KMS-11 (cell line): Measurements from ENCODE around the gene ACSL5.

Experiments used
- H2AFZ ChIP-seq: fragments of 200-600 bp; sonication (generic); 2 replicates; pipeline ENCODE4 v1.6.1; 2016; ENCODE audit warnings: antibody characterized with exemption, mixed run types, low read depth
- H3K27ac ChIP-seq: fragments of 200-600 bp; sonication (generic); 2 replicates; pipeline ENCODE4 v1.6.1; 2016; ENCODE audit warnings: mild to moderate bottlenecking, mixed run types
- H3K27me3 ChIP-seq: fragments of 200-600 bp; sonication (generic); 2 replicates; pipeline ENCODE4 v1.6.1; 2017; ENCODE audit warnings: mild to moderate bottlenecking, low read depth, mixed run types, moderate library complexity; ENCODE audit not compliant: insufficient read depth
- H3K36me3 ChIP-seq: fragments of 200-600 bp; sonication (generic); 2 replicates; pipeline ENCODE4 v1.6.1; 2017; ENCODE audit warnings: mild to moderate bottlenecking, mixed run types; ENCODE audit not compliant: insufficient read depth
- H3K4me1 ChIP-seq: fragments of 200-600 bp; sonication (generic); 2 replicates; pipeline ENCODE4 v1.6.1; 2016; ENCODE audit warnings: mild to moderate bottlenecking, low read depth, mixed run types; ENCODE audit not compliant: poor library complexity, severe bottlenecking
- H3K4me2 ChIP-seq: fragments of 200-600 bp; sonication (generic); 2 replicates; pipeline ENCODE4 v1.7.0; 2016; ENCODE audit warnings: mild to moderate bottlenecking, mixed run types
- H3K4me3 ChIP-seq: fragments of 200-600 bp; sonication (generic); IDR thresholded peaks from 2 replicates; pipeline ENCODE4 v1.6.1; 2017; ENCODE audit warnings: low read depth, low read length, mixed read lengths; ENCODE audit not compliant: insufficient read depth
- H3K79me2 ChIP-seq: fragments of 200-600 bp; sonication (generic); 2 replicates; pipeline ENCODE4 v1.6.1; 2016; ENCODE audit warnings: low read depth, mixed run types; ENCODE audit not compliant: insufficient read depth
- H3K9ac ChIP-seq: fragments of 200-600 bp; sonication (generic); 2 replicates; pipeline ENCODE4 v1.6.1; 2016; ENCODE audit warnings: mild to moderate bottlenecking, mixed run types
- H4K20me1 ChIP-seq: fragments of 200-600 bp; sonication (generic); 2 replicates; pipeline ENCODE4 v1.6.1; 2016; ENCODE audit warnings: mild to moderate bottlenecking, mixed run types; ENCODE audit not compliant: insufficient read depth
- TF ChIP-seq, protein P1 (sequence below): fragments of 200-600 bp; sonication (generic); conservative IDR thresholded peaks from 2 replicates; pipeline ENCODE4 v1.6.1; 2017; ENCODE audit warnings: low read depth, mild to moderate bottlenecking, antibody characterized with exemption, low read length, moderate library complexity, mixed read lengths

ACSL5 gene

DNA sequence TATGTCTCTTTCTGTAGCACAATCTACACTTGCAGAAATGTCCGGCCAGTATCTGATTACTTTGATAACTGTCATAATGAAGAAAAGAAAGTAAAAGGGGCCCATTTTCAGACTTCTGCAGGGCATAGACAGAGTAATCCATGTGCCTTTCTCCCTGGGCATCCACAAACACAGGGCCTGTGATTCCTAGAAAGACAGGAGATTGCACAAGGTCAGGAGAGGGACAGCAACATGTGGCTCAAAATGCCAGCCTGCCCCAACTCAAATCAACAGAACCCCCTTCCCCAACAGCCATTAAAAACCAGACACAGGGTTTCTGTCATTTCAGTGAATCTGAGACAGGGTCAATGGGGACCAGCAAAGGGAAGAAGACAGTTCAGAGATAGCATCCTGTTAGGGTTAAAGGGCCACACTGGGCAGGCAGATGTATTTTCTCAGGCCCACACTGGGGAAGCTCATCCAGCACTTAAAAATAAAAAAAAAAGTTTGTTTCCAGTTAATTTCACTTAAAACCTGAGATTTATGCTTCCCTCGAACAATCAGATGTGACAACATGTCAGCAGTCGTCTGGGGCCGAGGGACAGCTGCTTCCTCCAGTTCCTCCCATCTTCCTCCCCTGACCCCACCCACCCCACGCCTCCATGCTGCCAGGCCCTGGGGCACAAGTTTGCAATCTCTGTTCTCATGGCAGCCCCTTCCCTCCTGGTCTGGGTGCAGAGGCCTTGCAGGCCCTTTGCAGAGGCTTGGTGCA, 30.7 kb upstream of the ACSL5 start:
- H3K4me3 ChIP-seq, result no peak overlapping the region
- TF ChIP-seq, protein P1, sequence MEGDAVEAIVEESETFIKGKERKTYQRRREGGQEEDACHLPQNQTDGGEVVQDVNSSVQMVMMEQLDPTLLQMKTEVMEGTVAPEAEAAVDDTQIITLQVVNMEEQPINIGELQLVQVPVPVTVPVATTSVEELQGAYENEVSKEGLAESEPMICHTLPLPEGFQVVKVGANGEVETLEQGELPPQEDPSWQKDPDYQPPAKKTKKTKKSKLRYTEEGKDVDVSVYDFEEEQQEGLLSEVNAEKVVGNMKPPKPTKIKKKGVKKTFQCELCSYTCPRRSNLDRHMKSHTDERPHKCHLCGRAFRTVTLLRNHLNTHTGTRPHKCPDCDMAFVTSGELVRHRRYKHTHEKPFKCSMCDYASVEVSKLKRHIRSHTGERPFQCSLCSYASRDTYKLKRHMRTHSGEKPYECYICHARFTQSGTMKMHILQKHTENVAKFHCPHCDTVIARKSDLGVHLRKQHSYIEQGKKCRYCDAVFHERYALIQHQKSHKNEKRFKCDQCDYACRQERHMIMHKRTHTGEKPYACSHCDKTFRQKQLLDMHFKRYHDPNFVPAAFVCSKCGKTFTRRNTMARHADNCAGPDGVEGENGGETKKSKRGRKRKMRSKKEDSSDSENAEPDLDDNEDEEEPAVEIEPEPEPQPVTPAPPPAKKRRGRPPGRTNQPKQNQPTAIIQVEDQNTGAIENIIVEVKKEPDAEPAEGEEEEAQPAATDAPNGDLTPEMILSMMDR, result no peak
- H3K79me2 ChIP-seq, result no peaks in the 10 kb centered on the region
- H3K4me1 ChIP-seq, result no peaks in the 10 kb centered on the region
- no peak overlapping the region for H3K9ac ChIP-seq
- H2AFZ ChIP-seq, result no peak overlapping the region
- no peaks in the 10 kb centered on the region for H3K27me3 ChIP-seq
- H4K20me1 ChIP-seq, result no peaks in the 10 kb centered on the region
- no peak overlapping the region for H3K27ac ChIP-seq
- no peak overlapping the region for H3K4me2 ChIP-seq
- no peaks in the 10 kb centered on the region for H3K36me3 ChIP-seq

GRCh38 chr10:112344261-112344660, 29.7 kb upstream of the ACSL5 start:
- H4K20me1 ChIP-seq, result no peaks in the 10 kb centered on the region
- H2AFZ ChIP-seq, result no peak overlapping the region
- no peak overlapping the region for H3K27ac ChIP-seq
- no peak overlapping the region for H3K9ac ChIP-seq
- H3K79me2 ChIP-seq, result no peaks in the 10 kb centered on the region
- H3K36me3 ChIP-seq, result no peaks in the 10 kb centered on the region
- no peaks in the 10 kb centered on the region for H3K4me1 ChIP-seq
- H3K4me2 ChIP-seq, result no peak overlapping the region
- TF ChIP-seq, protein P1, result no peak
- H3K4me3 ChIP-seq, result no peak overlapping the region
- H3K27me3 ChIP-seq, result no peaks in the 10 kb centered on the region

DNA sequence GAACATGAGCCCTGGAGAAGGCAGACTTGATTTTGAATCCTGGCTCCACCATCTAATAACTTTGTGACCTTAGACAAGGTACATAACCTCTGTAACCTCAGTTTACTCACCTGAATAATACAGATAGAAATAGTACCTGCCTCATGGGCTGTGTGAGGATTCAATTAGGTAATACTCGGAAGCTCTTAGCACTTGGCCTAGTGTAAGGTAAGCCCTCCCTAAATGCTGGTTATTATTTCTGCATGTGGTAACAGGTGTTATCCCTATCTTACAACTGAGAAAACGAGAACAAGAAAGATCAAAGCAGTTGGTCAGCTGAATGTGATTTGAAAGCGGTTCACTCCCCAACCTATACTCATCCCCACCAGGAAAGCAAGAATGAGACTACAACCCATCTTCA, 28.7 kb upstream of the ACSL5 start:
- Histone ChIP-seq H3K9ac (no peak overlapping the region), H3K4me1 (no peaks in the 10 kb centered on the region), H3K27ac (no peak overlapping the region), H3K4me2 (no peak overlapping the region), H3K36me3 (no peaks in the 10 kb centered on the region), H3K27me3 (no peaks in the 10 kb centered on the region), H2AFZ (no peak overlapping the region), H3K79me2 (no peaks in the 10 kb centered on the region), H4K20me1 (no peaks in the 10 kb centered on the region), H3K4me3 (no peak overlapping the region)
- TF ChIP-seq, protein P1, result no peak

- Histone ChIP-seq H3K4me1 (no peaks in the 10 kb centered on the region), H3K4me3 (no peak overlapping the region), H3K27ac (no peak overlapping the region), H2AFZ (no peak overlapping the region), H3K79me2 (no peaks in the 10 kb centered on the region), H3K27me3 (no peaks in the 10 kb centered on the region), H3K36me3 (no peaks in the 10 kb centered on the region), H3K4me2 (no peak overlapping the region), H4K20me1 (no peaks in the 10 kb centered on the region), H3K9ac (no peak overlapping the region)
- TF ChIP-seq, protein P1, result no peak
Observed at GRCh38 chr10:112345743-112346142, 28.2 kb upstream of the ACSL5 start.
